Esophagus muscularis mucosa (tissue), 4 donors: ENCODE measurements around the gene ZNF547. TPM values are rescaled to one million over a fixed set of nuclear protein-coding genes. Genes with fewer than 3 reads are reported as not detected.

Experiments used
- DNase-seq: peaks from one replicate; pipeline ENCODE4 v3.0.0-alpha.2; 2017; ENCODE audit errors: extremely low spot score
- H3K27ac ChIP-seq, 4 donors: fragments of 200-600 bp; sonication (generic); replicated peaks in 1 of 4; 1 replicate in 3 of 4; 2 replicates in 1 of 4; pipeline ENCODE4 v1.5.1; 2016 to 2019; ENCODE audit warnings: mild to moderate bottlenecking in 1 of 4
- H3K27me3 ChIP-seq, 4 donors: fragments of 200-600 bp; sonication (generic); one replicate each; pipeline versions ENCODE4 v1.5.1 to v1.6.0; 2016 to 2019
- H3K36me3 ChIP-seq, 4 donors: fragments of 200-600 bp; sonication (generic); one replicate each; pipeline ENCODE4 v1.5.1; 2016 to 2019
- H3K4me1 ChIP-seq, 4 donors: fragments of 200-600 bp; sonication (generic); one replicate each; pipeline ENCODE4 v1.5.1; 2016 to 2019
- H3K4me3 ChIP-seq, 4 donors: fragments of 200-600 bp; sonication (generic); 1 replicate in 2 of 4; 2 replicates in 2 of 4; pipeline ENCODE4 v1.5.1; 2016 to 2019; ENCODE audit warnings: mild to moderate bottlenecking in 4 of 4, moderate library complexity in 1 of 4
- H3K9me3 ChIP-seq, 4 donors: fragments of 200-600 bp; sonication (generic); 1 replicate in 3 of 4; 2 replicates in 1 of 4; pipeline ENCODE4 v1.5.1; 2016 to 2019
- EP300 ChIP-seq: sonication (generic); formaldehyde crosslinking; IDR thresholded peaks from one replicate; pipeline ENCODE4 v1.6.1; 2017; ENCODE audit warnings: antibody characterized with exemption
- POLR2A ChIP-seq: fragments of 450-650 bp; IDR thresholded peaks from one replicate; pipeline ENCODE4 v1.6.1; 2017; ENCODE audit warnings: antibody characterized with exemption, moderate library complexity, mild to moderate bottlenecking, low read depth
- POLR2AphosphoS5 ChIP-seq, 2 donors: sonication (generic); formaldehyde crosslinking; IDR thresholded peaks; one replicate each; pipeline ENCODE4 v1.6.1; 2017; ENCODE audit warnings: antibody characterized with exemption in 2 of 2
- WGBS: methylation state at CpG from one replicate; pipeline ENCODE4 v1.1.5; 2018; 5-methylcytosine and 5-hydroxymethylcytosine counted together
- intact Hi-C: fragments of 100-400 bp; cut with DNase I; formaldehyde crosslinking; loops from one replicate; pipeline ENCODE4 v1.15.1; 2023
- total RNA-seq, 4 donors: library from RNA; depleted of rRNA; stranded (reverse); fragments of >200 nt; gene quantifications; one replicate each; pipeline versions ENCODE4 v1.1.0 to v1.2.1, GENCODE V29; 2016
- TF ChIP-seq, protein P1 (sequence below), 3 experiments: fragments of 200-600 bp in 2 of 3; fragments of 450-650 bp in 1 of 3; sonication (generic) in 2 of 3; IDR thresholded peaks; one replicate each; pipeline ENCODE4 v1.5.1; 2017 to 2019; ENCODE audit warnings: antibody characterized with exemption in 3 of 3, mild to moderate bottlenecking in 2 of 3, moderate library complexity in 1 of 3

The ZNF547 gene
- total RNA-seq, 4 donors from 2014 or later, result 1.4 to 3.3 (median 2.8) TPM

DNA sequence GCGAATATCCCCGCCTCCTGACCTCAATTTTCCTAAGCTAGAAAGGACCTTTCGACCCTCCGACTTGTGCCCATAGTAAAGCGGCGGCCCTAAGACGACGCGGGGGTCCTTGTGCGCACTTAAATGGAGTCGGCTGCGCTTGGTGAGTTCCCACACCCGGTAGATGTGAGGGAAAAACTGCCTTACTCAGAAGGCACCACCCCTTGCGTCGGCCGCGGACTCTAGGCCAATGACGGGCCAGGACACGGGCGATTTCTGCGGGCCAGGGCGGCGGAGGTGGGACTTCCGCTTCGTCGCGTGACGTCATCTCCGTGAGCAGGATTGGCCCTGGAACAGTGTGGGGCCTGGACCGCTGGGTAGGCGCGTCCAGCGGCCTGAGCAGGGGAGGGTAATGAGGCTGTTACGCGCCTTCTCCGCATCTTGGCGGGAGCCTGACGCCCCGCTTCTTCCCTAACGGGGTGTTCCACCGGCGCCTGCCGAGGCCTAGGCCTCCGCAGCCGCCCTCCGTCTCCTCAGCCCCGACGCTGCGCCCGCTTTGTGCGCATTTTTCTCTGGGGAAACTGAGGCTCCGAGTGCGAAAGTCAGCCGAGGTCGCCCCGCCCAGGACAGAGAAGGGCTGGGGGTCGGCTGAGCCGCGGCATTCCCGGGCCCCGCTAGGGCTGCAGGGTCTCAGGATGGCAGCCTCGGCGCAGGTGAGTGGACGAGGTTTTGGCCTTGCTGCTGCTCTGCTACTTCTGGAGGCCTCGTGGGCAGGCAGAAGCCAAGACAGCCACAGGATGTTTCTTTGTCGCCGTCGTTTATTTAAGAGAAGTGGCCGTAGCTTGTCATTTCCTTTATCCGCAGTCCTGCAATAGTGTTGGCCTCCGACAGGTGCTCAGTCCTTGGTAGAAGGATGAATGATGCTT, 42.9 kb upstream of the ZNF547 start, which contains the start of gene ZNF543:
ZNF543 (plus strand) TSS at position 293 of the 905 bp plus-strand sequence; CDS start at position 675, 382 bp downstream.
- peak; percentile 99 for DNase-seq
- Histone ChIP-seq H3K4me1 (peaks cover 16 to 33% (median 22%) of the 10 kb centered on the region in 4 donors), H3K36me3 (peaks cover 22 to 24% (median 23%) of the 10 kb centered on the region in 4 donors), H3K27me3 (no peaks in the 10 kb centered on the region), H3K27ac (peak within 1 kb of the TSS; percentile 86 to 94 (median 92)), H3K4me3 (peak within 1 kb of the TSS; percentile 67 to 96 (median 82)), H3K9me3 (peaks cover 0 to 22% (median 5%) of the 10 kb centered on the region in 4 donors)
- 3% methylated on average over 5 of the region's 71 CpGs for WGBS
- intact Hi-C loops, result no loop called here
- TF ChIP-seq POLR2A, result peak; percentile 31
- TF ChIP-seq EP300, result no peak
- TF ChIP-seq POLR2AphosphoS5 (IDR thresholded peaks at IDR 0.05), result peak; percentile 95
- TF ChIP-seq, protein P1, sequence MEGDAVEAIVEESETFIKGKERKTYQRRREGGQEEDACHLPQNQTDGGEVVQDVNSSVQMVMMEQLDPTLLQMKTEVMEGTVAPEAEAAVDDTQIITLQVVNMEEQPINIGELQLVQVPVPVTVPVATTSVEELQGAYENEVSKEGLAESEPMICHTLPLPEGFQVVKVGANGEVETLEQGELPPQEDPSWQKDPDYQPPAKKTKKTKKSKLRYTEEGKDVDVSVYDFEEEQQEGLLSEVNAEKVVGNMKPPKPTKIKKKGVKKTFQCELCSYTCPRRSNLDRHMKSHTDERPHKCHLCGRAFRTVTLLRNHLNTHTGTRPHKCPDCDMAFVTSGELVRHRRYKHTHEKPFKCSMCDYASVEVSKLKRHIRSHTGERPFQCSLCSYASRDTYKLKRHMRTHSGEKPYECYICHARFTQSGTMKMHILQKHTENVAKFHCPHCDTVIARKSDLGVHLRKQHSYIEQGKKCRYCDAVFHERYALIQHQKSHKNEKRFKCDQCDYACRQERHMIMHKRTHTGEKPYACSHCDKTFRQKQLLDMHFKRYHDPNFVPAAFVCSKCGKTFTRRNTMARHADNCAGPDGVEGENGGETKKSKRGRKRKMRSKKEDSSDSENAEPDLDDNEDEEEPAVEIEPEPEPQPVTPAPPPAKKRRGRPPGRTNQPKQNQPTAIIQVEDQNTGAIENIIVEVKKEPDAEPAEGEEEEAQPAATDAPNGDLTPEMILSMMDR (IDR thresholded peaks at IDR 0.05), result peak in 1 of 3 experiments; percentile 20

DNA sequence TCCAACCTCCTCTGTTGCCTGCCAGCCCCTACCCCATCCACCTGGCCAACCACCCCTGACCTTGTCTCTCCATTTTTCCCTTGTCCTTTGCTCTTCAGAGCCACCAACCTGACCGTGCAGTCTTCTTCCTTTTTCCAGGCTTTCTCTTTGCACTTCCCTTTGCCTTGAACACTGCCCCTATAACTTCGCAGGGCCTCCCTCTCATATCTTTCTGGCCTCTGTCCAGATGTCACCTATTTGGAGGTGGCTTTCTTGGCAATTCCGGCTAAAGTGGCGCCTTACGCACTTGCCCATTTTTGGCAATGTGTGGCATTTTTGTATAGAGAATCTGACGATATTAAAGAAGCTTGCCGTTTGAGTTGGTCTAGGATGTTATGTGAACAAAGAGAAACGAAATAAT, 42.2 kb upstream of the ZNF547 start:
- peaks cover 29 to 30% (median 30%) of the 10 kb centered on the region in 4 donors for H3K36me3 ChIP-seq
- no peak for DNase-seq
- peak overlapping the region; percentile 86 to 94 (median 92) for H3K27ac ChIP-seq
- intact Hi-C loops, result no loop called here
- H3K27me3 ChIP-seq, result no peaks in the 10 kb centered on the region
- peak overlapping the region; percentile 67 to 96 (median 82) for H3K4me3 ChIP-seq
- WGBS, result 47% methylated on average over 8 of the region's 8 CpGs
- peaks cover 16 to 33% (median 22%) of the 10 kb centered on the region in 4 donors for H3K4me1 ChIP-seq
- no peak for TF ChIP-seq EP300
- no peak for TF ChIP-seq POLR2A
- no peak for TF ChIP-seq POLR2AphosphoS5 (IDR thresholded peaks at IDR 0.05)
- TF ChIP-seq, protein P1 (IDR thresholded peaks at IDR 0.05), result no peak
- peaks cover 0 to 29% (median 10%) of the 10 kb centered on the region in 4 donors for H3K9me3 ChIP-seq

DNA sequence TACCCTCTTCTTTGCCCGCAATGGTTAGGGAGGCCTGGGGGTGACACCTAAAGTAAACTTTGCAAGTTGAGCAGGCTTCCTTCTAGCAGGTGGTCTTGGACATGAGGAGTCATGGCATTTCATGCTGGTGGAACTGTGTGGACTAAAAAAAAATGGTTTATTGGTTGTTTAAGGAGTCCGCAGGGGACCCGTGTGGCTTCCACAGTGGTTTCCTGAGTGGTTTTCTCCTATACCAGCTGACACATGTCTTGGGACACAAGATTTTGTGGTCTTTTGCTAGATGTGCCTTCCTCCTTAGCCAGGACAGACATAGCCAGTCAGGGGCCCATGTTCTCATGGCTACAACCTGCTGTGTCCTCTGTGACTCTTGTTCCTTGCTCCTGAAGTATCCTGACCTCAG, 41.6 kb upstream of the ZNF547 start:
- peak overlapping the region in 2 of 4 donors; percentile 92 to 94 for H3K27ac ChIP-seq
- peak overlapping the region; percentile 67 to 96 (median 82) for H3K4me3 ChIP-seq
- no peak for DNase-seq
- H3K36me3 ChIP-seq, result peaks cover 35 to 37% (median 36%) of the 10 kb centered on the region in 4 donors
- intact Hi-C loops, result no loop called here
- H3K9me3 ChIP-seq, result peaks cover 0 to 36% (median 14%) of the 10 kb centered on the region in 4 donors
- WGBS, result 38% methylated on average over 3 of the region's 3 CpGs
- no peak for TF ChIP-seq POLR2A
- TF ChIP-seq POLR2AphosphoS5 (IDR thresholded peaks at IDR 0.05), result no peak
- TF ChIP-seq EP300, result no peak
- TF ChIP-seq, protein P1 (IDR thresholded peaks at IDR 0.05), result no peak
- H3K27me3 ChIP-seq, result no peaks in the 10 kb centered on the region
- H3K4me1 ChIP-seq, result peaks cover 16 to 33% (median 22%) of the 10 kb centered on the region in 4 donors

DNA sequence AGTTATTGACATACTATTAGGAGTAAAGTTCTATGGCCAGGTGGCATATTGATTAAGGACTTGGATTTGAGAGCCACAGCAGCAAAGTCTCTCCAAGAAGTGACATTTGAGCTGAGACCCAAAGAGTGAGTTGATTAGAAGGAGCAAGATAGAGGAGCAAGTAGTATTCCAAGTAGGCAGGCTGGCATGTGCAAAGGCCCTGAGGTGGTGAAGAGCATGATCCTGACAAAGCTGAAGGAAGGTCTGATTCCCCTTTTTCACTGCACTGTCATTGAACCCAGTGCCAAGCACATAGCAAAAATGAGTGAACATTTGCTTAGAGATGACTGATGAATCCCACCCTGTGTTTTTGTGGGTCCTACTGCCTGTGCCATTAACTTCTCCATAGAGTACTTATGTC, 38.4 kb upstream of the ZNF547 start:
- Histone ChIP-seq H3K4me3 (no peak overlapping the region), H3K27ac (no peak overlapping the region), H3K4me1 (peaks cover 16 to 24% (median 21%) of the 10 kb centered on the region in 4 donors), H3K9me3 (peaks cover 0 to 66% (median 30%) of the 10 kb centered on the region in 4 donors), H3K27me3 (no peaks in the 10 kb centered on the region), H3K36me3 (peaks cover 61 to 69% (median 66%) of the 10 kb centered on the region in 4 donors)
- intact Hi-C loops, result no loop called here
- no peak for DNase-seq
- TF ChIP-seq POLR2A, result no peak
- no peak for TF ChIP-seq POLR2AphosphoS5 (IDR thresholded peaks at IDR 0.05)

DNA sequence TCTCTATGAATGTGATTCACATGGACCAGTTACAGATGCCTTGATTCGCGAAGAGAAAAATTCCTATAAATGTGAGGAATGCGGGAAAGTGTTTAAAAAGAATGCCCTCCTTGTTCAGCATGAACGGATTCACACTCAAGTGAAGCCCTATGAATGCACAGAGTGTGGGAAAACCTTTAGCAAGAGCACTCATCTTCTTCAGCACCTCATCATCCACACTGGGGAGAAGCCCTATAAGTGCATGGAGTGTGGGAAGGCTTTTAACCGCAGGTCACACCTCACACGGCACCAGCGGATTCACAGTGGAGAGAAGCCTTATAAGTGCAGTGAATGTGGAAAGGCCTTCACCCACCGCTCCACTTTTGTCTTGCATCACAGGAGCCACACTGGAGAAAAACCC, 35.4 kb upstream of the ZNF547 start:
- Histone ChIP-seq H3K27ac (no peak overlapping the region), H3K4me3 (no peak overlapping the region), H3K9me3 (peaks cover 0 to 75% (median 30%) of the 10 kb centered on the region in 4 donors), H3K4me1 (no peaks in the 10 kb centered on the region), H3K36me3 (peaks cover 61 to 85% (median 69%) of the 10 kb centered on the region in 4 donors), H3K27me3 (no peaks in the 10 kb centered on the region)
- DNase-seq, result no peak
- WGBS, result 91% methylated on average over 8 of the region's 8 CpGs
- no peak for TF ChIP-seq EP300
- TF ChIP-seq POLR2AphosphoS5 (IDR thresholded peaks at IDR 0.05), result no peak
- no peak for TF ChIP-seq POLR2A
- TF ChIP-seq, protein P1 (IDR thresholded peaks at IDR 0.05), result no peak
- intact Hi-C loops, result no loop called here
